GM10266 (cell line): ENCODE data around the gene MYO5C.
A peak's percentile ranks its signal among the peaks of the same experiment; 100 is the strongest.

Experiments
- DNase-seq: peaks from one replicate; pipeline ENCODE4 v3.0.0; 2012; ENCODE audit errors: extremely low spot score
- CTCF ChIP-seq: IDR thresholded peaks from 2 replicates; pipeline ENCODE4 v1.5.1; 2012; ENCODE audit warnings: mild to moderate bottlenecking, low read depth; ENCODE audit not compliant: control insufficient read depth, insufficient read depth; ENCODE audit errors: missing control alignments

The MYO5C gene

GRCh38 chr15:52221730-52222129, 73.9 kb downstream of the MYO5C start:
- DNase-seq: no peak
- no peak for TF ChIP-seq CTCF

GRCh38 chr15:52220937-52221660, 74.5 kb downstream of the MYO5C start:
- no peak for TF ChIP-seq CTCF

GRCh38 chr15:52220251-52220650, 75.4 kb downstream of the MYO5C start:
- DNase-seq: no peak
- TF ChIP-seq CTCF: no peak

More at GRCh38 chr15:52220937-52221660, 74.5 kb downstream of the MYO5C start:
- DNase-seq: no peak

- DNase-seq: no peak
Measured at GRCh38 chr15:52218816-52219215, 76.8 kb downstream of the MYO5C start.

GRCh38 chr15:52218371-52218770, 77.2 kb downstream of the MYO5C start:
- DNase-seq: no peak
- TF ChIP-seq CTCF: no peak

More at GRCh38 chr15:52218816-52219215, 76.8 kb downstream of the MYO5C start:
- no peak for TF ChIP-seq CTCF

GRCh38 chr15:52217186-52217585, 78.4 kb downstream of the MYO5C start:
- no peak for DNase-seq
- peak; percentile 47 for TF ChIP-seq CTCF

GRCh38 chr15:52214553-52214952, 81.1 kb downstream of the MYO5C start:
- no peak for TF ChIP-seq CTCF
- no peak for DNase-seq
